RWPE2 (cell line): ENCODE measurements around the gene INAFM2.

Source experiments
- ATAC-seq: fragments of 200-7000 bp; cut with Tn5 transposase; 3 replicates; pipeline ENCODE4 v1.9.1; 2021; ENCODE audit warnings: low read depth
- DNase-seq: peaks from one replicate; pipeline ENCODE4 v3.0.0-alpha.2; 2020; ENCODE audit warnings: low spot score
- H3K27ac ChIP-seq: fragments of 450-650 bp; 2 replicates; pipeline ENCODE4 v1.5.1; 2017; ENCODE audit warnings: mild to moderate bottlenecking; ENCODE audit not compliant: poor library complexity, severe bottlenecking
- H3K27me3 ChIP-seq: fragments of 250-450 bp; sonication (Bioruptor Pico); 2 replicates; pipeline ENCODE4 v1.5.1; 2021; ENCODE audit warnings: mild to moderate bottlenecking, moderate library complexity; ENCODE audit not compliant: insufficient read depth, poor library complexity, severe bottlenecking
- H3K36me3 ChIP-seq: fragments of 250-450 bp; sonication (Bioruptor Pico); 2 replicates; pipeline ENCODE4 v1.5.1; 2020; ENCODE audit warnings: low read depth, mild to moderate bottlenecking, moderate library complexity
- H3K4me1 ChIP-seq: fragments of 250-450 bp; sonication (Bioruptor Pico); 2 replicates; pipeline ENCODE4 v1.5.1; 2021; ENCODE audit warnings: mild to moderate bottlenecking, moderate library complexity; ENCODE audit not compliant: insufficient read depth, poor library complexity, severe bottlenecking
- H3K4me3 ChIP-seq: fragments of 250-450 bp; sonication (Bioruptor Pico); 2 replicates; pipeline ENCODE4 v1.5.1; 2021; ENCODE audit warnings: mild to moderate bottlenecking, moderate library complexity; ENCODE audit not compliant: severe bottlenecking
- H3K9me3 ChIP-seq: fragments of 250-450 bp; sonication (Bioruptor Pico); 2 replicates; pipeline ENCODE4 v1.5.1; 2021; ENCODE audit warnings: mild to moderate bottlenecking, moderate library complexity; ENCODE audit not compliant: severe bottlenecking
- CTCF ChIP-seq: fragments of 450-650 bp; IDR thresholded peaks from one replicate; pipeline ENCODE4 v1.5.1; 2017; ENCODE audit warnings: mild to moderate bottlenecking, moderate library complexity; ENCODE audit not compliant: poor library complexity, severe bottlenecking

The INAFM2 gene

DNA sequence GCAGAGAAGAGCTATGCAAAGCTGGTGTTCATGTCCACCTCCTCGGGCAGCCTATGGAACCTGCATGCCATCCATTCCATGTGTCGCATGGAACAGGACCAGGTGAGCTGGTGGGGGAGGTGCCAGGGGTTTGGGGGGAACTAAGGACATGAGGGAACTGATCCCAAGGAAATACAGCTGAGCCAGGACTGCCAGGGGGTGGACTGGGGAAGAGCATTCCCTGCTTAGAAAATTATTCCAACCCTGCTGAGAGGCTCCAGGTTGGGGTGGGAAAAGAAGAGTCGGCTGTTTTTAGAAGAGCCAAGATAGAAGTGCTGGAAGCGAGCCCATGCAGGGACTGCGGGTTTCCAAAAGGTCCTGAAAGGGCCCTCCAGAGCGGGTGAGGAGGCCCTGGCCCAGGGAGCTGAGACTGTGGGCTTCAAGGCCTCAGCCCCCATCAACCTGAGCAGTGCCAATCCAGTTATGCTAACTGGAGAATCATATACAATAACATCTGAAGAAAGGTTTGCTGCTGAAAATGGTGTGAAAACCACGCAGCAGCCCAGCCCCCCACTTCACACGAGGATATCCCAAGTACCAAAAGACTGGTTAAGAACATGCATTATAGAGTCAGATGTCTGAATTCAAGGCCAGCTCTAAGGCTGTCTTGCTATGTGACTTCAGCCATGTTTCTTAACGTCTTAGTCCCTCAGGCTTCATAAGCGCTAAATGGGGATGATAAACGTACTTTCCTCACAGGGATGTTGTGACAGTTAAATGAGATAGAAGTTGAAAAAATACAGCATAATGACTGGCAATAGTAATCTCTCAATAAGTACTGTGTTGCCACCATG lies 42.3 kb downstream of the INAFM2 start:
- H3K27ac ChIP-seq: no peak overlapping the region
- H3K36me3 ChIP-seq: no peaks in the 10 kb centered on the region
- no peaks in the 10 kb centered on the region for H3K4me1 ChIP-seq
- DNase-seq (no peak), ATAC-seq (no peak)
- H3K27me3 ChIP-seq: no peaks in the 10 kb centered on the region
- no peak overlapping the region for H3K4me3 ChIP-seq
- no peak for TF ChIP-seq CTCF
- H3K9me3 ChIP-seq: no peaks in the 10 kb centered on the region

- no peak for TF ChIP-seq CTCF
- H3K36me3 ChIP-seq: no peaks in the 10 kb centered on the region
- no peaks in the 10 kb centered on the region for H3K27me3 ChIP-seq
- no peak overlapping the region for H3K27ac ChIP-seq
- H3K4me1 ChIP-seq: no peaks in the 10 kb centered on the region
- no peaks in the 10 kb centered on the region for H3K9me3 ChIP-seq
- DNase-seq: no peak
- ATAC-seq: no peak
- no peak overlapping the region for H3K4me3 ChIP-seq
Observed at GRCh38 chr15:40366457-40367370, 43.2 kb downstream of the INAFM2 start.

DNA sequence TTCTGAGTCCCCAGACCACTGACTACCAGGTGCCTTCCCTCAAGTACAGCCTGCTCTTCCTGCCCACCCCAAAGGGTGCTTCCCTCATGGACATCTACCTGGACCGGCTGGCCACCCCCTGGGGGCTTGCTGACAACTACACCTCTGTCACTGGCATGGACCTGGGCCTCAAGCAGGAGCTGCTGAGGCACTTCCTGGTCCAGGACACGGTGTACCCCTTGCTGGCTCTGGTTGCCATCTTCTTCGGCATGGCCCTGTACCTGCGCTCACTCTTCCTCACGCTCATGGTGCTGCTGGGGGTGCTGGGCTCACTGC lies 43.8 kb downstream of the INAFM2 start:
- H3K27ac ChIP-seq: no peak overlapping the region
- DNase-seq (no peak), ATAC-seq (no peak)
- no peaks in the 10 kb centered on the region for H3K36me3 ChIP-seq
- TF ChIP-seq CTCF: no peak
- no peaks in the 10 kb centered on the region for H3K27me3 ChIP-seq
- H3K9me3 ChIP-seq: no peaks in the 10 kb centered on the region
- H3K4me3 ChIP-seq: no peak overlapping the region
- no peaks in the 10 kb centered on the region for H3K4me1 ChIP-seq

DNA sequence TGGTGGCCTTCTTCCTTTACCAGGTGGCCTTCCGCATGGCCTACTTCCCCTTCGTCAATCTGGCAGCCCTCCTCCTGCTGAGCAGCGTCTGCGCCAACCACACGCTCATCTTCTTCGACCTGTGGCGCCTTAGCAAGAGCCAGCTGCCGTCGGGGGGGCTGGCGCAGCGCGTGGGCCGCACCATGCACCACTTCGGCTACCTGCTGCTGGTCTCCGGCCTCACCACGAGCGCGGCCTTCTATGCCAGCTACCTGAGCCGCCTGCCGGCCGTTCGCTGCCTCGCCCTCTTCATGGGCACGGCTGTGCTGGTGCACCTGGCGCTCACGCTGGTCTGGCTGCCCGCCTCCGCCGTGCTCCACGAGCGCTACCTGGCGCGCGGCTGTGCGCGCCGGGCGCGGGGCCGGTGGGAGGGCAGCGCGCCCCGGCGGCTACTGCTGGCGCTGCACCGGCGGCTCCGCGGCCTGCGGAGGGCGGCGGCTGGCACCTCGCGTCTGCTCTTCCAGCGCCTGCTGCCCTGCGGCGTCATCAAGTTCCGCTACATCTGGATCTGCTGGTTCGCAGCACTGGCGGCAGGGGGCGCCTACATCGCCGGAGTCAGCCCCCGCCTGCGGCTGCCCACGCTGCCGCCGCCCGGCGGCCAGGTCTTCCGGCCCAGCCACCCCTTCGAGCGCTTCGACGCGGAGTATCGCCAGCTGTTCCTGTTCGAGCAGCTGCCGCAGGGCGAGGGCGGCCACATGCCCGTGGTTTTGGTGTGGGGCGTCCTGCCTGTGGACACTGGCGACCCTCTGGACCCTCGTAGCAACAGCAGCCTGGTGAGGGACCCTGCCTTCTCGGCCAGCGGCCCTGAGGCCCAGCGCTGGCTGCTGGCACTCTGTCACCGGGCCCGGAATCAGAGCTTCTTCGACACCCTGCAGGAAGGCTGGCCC lies 44.5 kb downstream of the INAFM2 start:
- Histone ChIP-seq H3K27me3 (no peaks in the 10 kb centered on the region), H3K36me3 (no peaks in the 10 kb centered on the region), H3K9me3 (no peaks in the 10 kb centered on the region), H3K4me1 (no peaks in the 10 kb centered on the region), H3K4me3 (peak overlapping the region; percentile 8), H3K27ac (no peak overlapping the region)
- peak; percentile 100 for TF ChIP-seq CTCF
- peak; percentile 93 for DNase-seq
- ATAC-seq: peak; percentile 90
